Gastroesophageal sphincter (tissue), 3 donors: Measurements from ENCODE around the gene MTLN.
"Not testable (repeated sequence)": the region's sequence is repeated elsewhere in the genome, so short reads cannot be mapped to it uniquely, and the experiment has no call there.

Experiments
- EP300 ChIP-seq: sonication (generic); formaldehyde crosslinking; IDR thresholded peaks from one replicate; pipeline ENCODE4 v1.6.1; 2017; ENCODE audit warnings: antibody characterized with exemption, mild to moderate bottlenecking
- POLR2A ChIP-seq, 2 donors: fragments of 450-650 bp; IDR thresholded peaks; one replicate each; pipeline ENCODE4 v1.6.1; 2017; ENCODE audit warnings: antibody characterized with exemption in 2 of 2, mild to moderate bottlenecking in 2 of 2, moderate library complexity in 1 of 2
- POLR2AphosphoS5 ChIP-seq: sonication (generic); formaldehyde crosslinking; IDR thresholded peaks from one replicate; pipeline ENCODE4 v1.6.1; 2017; ENCODE audit warnings: antibody characterized with exemption
- TF ChIP-seq, protein P1 (sequence below), 4 experiments: fragments of 200-600 bp in 2 of 4; fragments of 450-650 bp in 2 of 4; sonication (generic) in 1 of 4; IDR thresholded peaks; one replicate each; pipeline ENCODE4 v1.5.1; 2017 to 2019; ENCODE audit warnings: antibody characterized with exemption in 4 of 4, mild to moderate bottlenecking in 2 of 4, moderate library complexity in 2 of 4

DNA sequence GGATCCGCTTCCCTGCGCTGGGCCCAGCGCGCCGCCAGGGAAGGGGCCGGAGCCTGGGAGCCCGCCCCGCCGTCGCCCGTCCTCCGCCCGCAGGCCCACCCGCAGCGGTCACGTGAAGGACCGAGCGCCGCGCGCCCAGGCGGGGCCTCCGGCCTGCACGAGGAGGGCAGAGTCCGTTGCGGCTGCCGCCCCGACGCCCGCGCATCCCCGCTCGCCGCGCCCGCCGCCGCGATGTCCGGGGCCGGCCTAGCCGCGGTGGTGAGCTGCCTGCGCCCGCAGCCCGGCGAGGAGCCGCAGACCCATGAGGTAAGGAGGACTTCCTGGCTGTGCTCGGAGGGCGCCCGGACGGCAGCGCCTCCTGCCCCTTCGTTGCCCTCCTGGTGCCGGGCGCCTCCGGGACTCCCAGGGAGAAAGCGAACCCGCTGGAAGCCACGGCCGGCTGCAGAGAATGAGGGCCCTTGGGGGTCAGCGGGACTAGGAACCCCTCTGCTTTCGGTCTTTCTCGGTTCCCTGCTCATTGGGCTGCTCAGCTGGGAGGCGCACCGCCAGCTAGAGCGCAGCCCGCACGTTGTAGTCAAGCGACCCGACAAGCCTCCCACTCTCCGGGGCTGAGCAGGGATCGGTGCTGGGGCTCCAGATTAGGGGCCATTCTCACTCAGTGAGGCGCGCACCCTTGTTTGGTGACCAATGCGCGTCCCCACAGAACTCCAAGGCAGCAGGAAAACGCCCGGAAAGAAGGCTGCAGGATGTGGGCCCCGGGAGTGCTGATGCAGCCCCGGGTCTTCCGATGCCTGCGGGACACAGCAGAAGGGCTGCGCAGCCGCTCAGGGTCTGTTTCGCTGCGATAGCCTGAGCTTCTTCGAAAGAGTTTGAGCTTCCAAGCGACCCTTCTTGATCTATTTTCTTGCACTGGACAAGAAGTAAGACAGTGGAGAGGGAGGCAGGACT lies 33.4 kb upstream of the MTLN start:
- TF ChIP-seq, protein P1, sequence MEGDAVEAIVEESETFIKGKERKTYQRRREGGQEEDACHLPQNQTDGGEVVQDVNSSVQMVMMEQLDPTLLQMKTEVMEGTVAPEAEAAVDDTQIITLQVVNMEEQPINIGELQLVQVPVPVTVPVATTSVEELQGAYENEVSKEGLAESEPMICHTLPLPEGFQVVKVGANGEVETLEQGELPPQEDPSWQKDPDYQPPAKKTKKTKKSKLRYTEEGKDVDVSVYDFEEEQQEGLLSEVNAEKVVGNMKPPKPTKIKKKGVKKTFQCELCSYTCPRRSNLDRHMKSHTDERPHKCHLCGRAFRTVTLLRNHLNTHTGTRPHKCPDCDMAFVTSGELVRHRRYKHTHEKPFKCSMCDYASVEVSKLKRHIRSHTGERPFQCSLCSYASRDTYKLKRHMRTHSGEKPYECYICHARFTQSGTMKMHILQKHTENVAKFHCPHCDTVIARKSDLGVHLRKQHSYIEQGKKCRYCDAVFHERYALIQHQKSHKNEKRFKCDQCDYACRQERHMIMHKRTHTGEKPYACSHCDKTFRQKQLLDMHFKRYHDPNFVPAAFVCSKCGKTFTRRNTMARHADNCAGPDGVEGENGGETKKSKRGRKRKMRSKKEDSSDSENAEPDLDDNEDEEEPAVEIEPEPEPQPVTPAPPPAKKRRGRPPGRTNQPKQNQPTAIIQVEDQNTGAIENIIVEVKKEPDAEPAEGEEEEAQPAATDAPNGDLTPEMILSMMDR (IDR thresholded peaks at IDR 0.05): not testable (repeated sequence)
- TF ChIP-seq POLR2AphosphoS5; POLR2A (IDR thresholded peaks at IDR 0.05); EP300: not testable (repeated sequence)
